ENCODE measurements around the gene PAPOLA.

DNA sequence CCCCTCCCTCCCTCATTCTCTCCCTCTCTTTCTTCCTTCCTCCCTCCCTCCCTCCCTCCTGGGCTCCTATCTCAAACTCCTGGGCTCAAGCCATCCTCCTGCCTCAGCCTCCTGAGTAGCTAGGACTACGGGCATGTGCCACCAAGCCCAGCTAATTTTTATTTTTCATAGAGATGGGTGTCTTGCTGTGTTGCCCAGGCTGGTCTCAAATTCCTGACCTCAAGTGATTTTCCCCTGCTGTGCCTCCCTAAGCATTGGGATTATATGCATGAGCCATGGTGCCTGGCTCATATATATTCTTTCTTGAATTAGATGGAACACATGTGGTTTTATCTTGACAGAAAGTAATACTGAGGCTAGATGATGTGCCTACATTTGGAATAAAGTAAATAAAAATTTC is 14.2 kb downstream of the PAPOLA start:
- TF ChIP-seq POLR2AphosphoS5 (IDR thresholded peaks at IDR 0.05) (no peak), CTCF (IDR thresholded peaks at IDR 0.05) (no peak), POLR2A (IDR thresholded peaks at IDR 0.05) (no peak)

Data from stomach (tissue), 4 donors.